Measurements from ENCODE around the gene PDXK.

The PDXK gene

GRCh38 chr21:43770066-43770655 is 51.2 kb downstream of the PDXK start:
- FAIRE-seq (no peak), DNase-seq (ENCODE audit: insufficient read length) (no peak)
- TF ChIP-seq TAF1 (IDR thresholded peaks at IDR 0.05; ENCODE audit: borderline replicate concordance, low read depth, low read length): no peak
- no peak for TF ChIP-seq POLR2A (IDR thresholded peaks at IDR 0.05; ENCODE audit: low read depth, low read length)
- TF ChIP-seq POLR2AphosphoS5 (IDR thresholded peaks at IDR 0.05; ENCODE audit: low read depth, low read length): no peak

GRCh38 chr21:43771199-43771675 is 52.3 kb downstream of the PDXK start:
- TF ChIP-seq POLR2AphosphoS5 (IDR thresholded peaks at IDR 0.05; ENCODE audit: low read depth, low read length) (no peak), TAF1 (IDR thresholded peaks at IDR 0.05; ENCODE audit: borderline replicate concordance, low read depth, low read length) (no peak), POLR2A (IDR thresholded peaks at IDR 0.05; ENCODE audit: low read depth, low read length) (no peak)
- FAIRE-seq (no peak), DNase-seq (ENCODE audit: insufficient read length) (no peak)

GRCh38 chr21:43771698-43772424 is 52.9 kb downstream of the PDXK start:
- no peak for TF ChIP-seq POLR2A (IDR thresholded peaks at IDR 0.05; ENCODE audit: low read depth, low read length)
- TF ChIP-seq POLR2AphosphoS5 (IDR thresholded peaks at IDR 0.05; ENCODE audit: low read depth, low read length): no peak
- no peak for TF ChIP-seq TAF1 (IDR thresholded peaks at IDR 0.05; ENCODE audit: borderline replicate concordance, low read depth, low read length)
- no peak for DNase-seq (ENCODE audit: insufficient read length)
- FAIRE-seq: no peak

GRCh38 chr21:43772425-43772821 is 53.5 kb downstream of the PDXK start:
- no peak for FAIRE-seq

GRCh38 chr21:43774163-43774562 is 55.2 kb downstream of the PDXK start:
- DNase-seq (ENCODE audit: insufficient read length): no peak
- FAIRE-seq: no peak
- no peak for TF ChIP-seq POLR2A (IDR thresholded peaks at IDR 0.05; ENCODE audit: low read depth, low read length)
- TF ChIP-seq POLR2AphosphoS5 (IDR thresholded peaks at IDR 0.05; ENCODE audit: low read depth, low read length): no peak
- TF ChIP-seq TAF1 (IDR thresholded peaks at IDR 0.05; ENCODE audit: borderline replicate concordance, low read depth, low read length): no peak

More at GRCh38 chr21:43772425-43772821, 53.5 kb downstream of the PDXK start:
- TF ChIP-seq POLR2A (IDR thresholded peaks at IDR 0.05; ENCODE audit: low read depth, low read length): no peak
- no peak for TF ChIP-seq TAF1 (IDR thresholded peaks at IDR 0.05; ENCODE audit: borderline replicate concordance, low read depth, low read length)
- TF ChIP-seq POLR2AphosphoS5 (IDR thresholded peaks at IDR 0.05; ENCODE audit: low read depth, low read length): no peak
- no peak for DNase-seq (ENCODE audit: insufficient read length)

- FAIRE-seq: peak; percentile 40
- no peak for DNase-seq (ENCODE audit: insufficient read length)
- TF ChIP-seq POLR2AphosphoS5 (IDR thresholded peaks at IDR 0.05; ENCODE audit: low read depth, low read length): no peak
- no peak for TF ChIP-seq TAF1 (IDR thresholded peaks at IDR 0.05; ENCODE audit: borderline replicate concordance, low read depth, low read length)
- no peak for TF ChIP-seq POLR2A (IDR thresholded peaks at IDR 0.05; ENCODE audit: low read depth, low read length)
These were observed 56.3 kb downstream of the PDXK start for GRCh38 chr21:43775190-43775589.

GRCh38 chr21:43775795-43776430 is 57.0 kb downstream of the PDXK start, which contains the start of gene CSTB:
CSTB (minus strand) TSS chr21:43776308; CDS start chr21:43776269, 39 bp downstream.
- TF ChIP-seq POLR2A (IDR thresholded peaks at IDR 0.05; ENCODE audit: low read depth, low read length) (peak; percentile 88), TAF1 (IDR thresholded peaks at IDR 0.05; ENCODE audit: borderline replicate concordance, low read depth, low read length) (peak; percentile 69; the same call in 1 of the 2 replicates), POLR2AphosphoS5 (IDR thresholded peaks at IDR 0.05; ENCODE audit: low read depth, low read length) (peak; percentile 67)
- DNase-seq (ENCODE audit: insufficient read length) (peak; percentile 89), FAIRE-seq (peak; percentile 30)

- FAIRE-seq (no peak), DNase-seq (ENCODE audit: insufficient read length) (no peak)
- TF ChIP-seq POLR2A (IDR thresholded peaks at IDR 0.05; ENCODE audit: low read depth, low read length): no peak
- no peak for TF ChIP-seq POLR2AphosphoS5 (IDR thresholded peaks at IDR 0.05; ENCODE audit: low read depth, low read length)
- no peak for TF ChIP-seq TAF1 (IDR thresholded peaks at IDR 0.05; ENCODE audit: borderline replicate concordance, low read depth, low read length)
These were observed 59.0 kb downstream of the PDXK start for GRCh38 chr21:43777953-43778352.

- TF ChIP-seq POLR2AphosphoS5 (IDR thresholded peaks at IDR 0.05; ENCODE audit: low read depth, low read length) (no peak), POLR2A (IDR thresholded peaks at IDR 0.05; ENCODE audit: low read depth, low read length) (no peak), TAF1 (IDR thresholded peaks at IDR 0.05; ENCODE audit: borderline replicate concordance, low read depth, low read length) (no peak)
- no peak for FAIRE-seq
- no peak for DNase-seq (ENCODE audit: insufficient read length)
These were observed 59.8 kb downstream of the PDXK start for GRCh38 chr21:43778469-43779335.

GRCh38 chr21:43779660-43780059 is 60.7 kb downstream of the PDXK start:
- TF ChIP-seq TAF1 (IDR thresholded peaks at IDR 0.05; ENCODE audit: borderline replicate concordance, low read depth, low read length) (no peak), POLR2AphosphoS5 (IDR thresholded peaks at IDR 0.05; ENCODE audit: low read depth, low read length) (no peak), POLR2A (IDR thresholded peaks at IDR 0.05; ENCODE audit: low read depth, low read length) (no peak)
- no peak for DNase-seq (ENCODE audit: insufficient read length)
- FAIRE-seq: no peak

GRCh38 chr21:43781846-43782245 is 62.9 kb downstream of the PDXK start:
- no peak for TF ChIP-seq POLR2A (IDR thresholded peaks at IDR 0.05; ENCODE audit: low read depth, low read length)
- TF ChIP-seq TAF1 (IDR thresholded peaks at IDR 0.05; ENCODE audit: borderline replicate concordance, low read depth, low read length): no peak
- DNase-seq (ENCODE audit: insufficient read length): no peak
- no peak for FAIRE-seq

Measured in GM12892 (cell line).